Naive thymus-derived CD8-positive, alpha-beta T cell (primary cell): ENCODE results near the gene DOLK. TPM values are rescaled to one million over a fixed set of nuclear protein-coding genes. Genes with fewer than 3 reads are reported as not detected.

Source experiments
- ATAC-seq, 2 donors: fragments of 150-1000 bp; cut with Tn5 transposase in 1 of 2; sonication (Bioruptor Pico), chemical (Tn5 transposase) in 1 of 2; 1 replicate in 1 of 2; 2 replicates in 1 of 2; pipeline ENCODE4 v1.10.0; 2021; ENCODE audit warnings: mild to moderate bottlenecking in 2 of 2, moderate library complexity in 2 of 2
- POLR2A ChIA-PET: fragments of 350-600 bp; sonication (Branson Sonifier 250); formaldehyde crosslinking; loops from one replicate; lab custom pipeline; 2021; ENCODE audit warnings: antibody characterized with exemption; lab: Charles Lee
- DNase-seq, 10 donors: peaks; one replicate each; pipeline versions ENCODE4 v3.0.0 to v3.0.0-alpha.2; 2020 to 2022
- H3K27ac Mint-ChIP-seq, 10 donors: one replicate each; pipeline ENCODE4 v1.8.0; 2020 to 2022; ENCODE audit warnings: mild to moderate bottlenecking in 10 of 10, mixed read lengths in 10 of 10, moderate library complexity in 4 of 10, inconsistent platforms in 1 of 10
- H3K27me3 Mint-ChIP-seq, 5 donors: one replicate each; pipeline ENCODE4 v1.8.0; 2021 to 2022; ENCODE audit warnings: mixed read lengths in 5 of 5
- H3K36me3 Mint-ChIP-seq, 3 donors: one replicate each; pipeline ENCODE4 v1.8.0; 2020 to 2022; ENCODE audit warnings: mixed read lengths in 3 of 3, mild to moderate bottlenecking in 2 of 3, inconsistent platforms in 1 of 3
- H3K4me1 Mint-ChIP-seq, 4 donors: one replicate each; pipeline ENCODE4 v1.8.0; 2021 to 2022; ENCODE audit warnings: mixed read lengths in 4 of 4
- H3K4me3 Mint-ChIP-seq, 10 donors: one replicate each; pipeline ENCODE4 v1.8.0; 2020 to 2022; ENCODE audit warnings: mild to moderate bottlenecking in 10 of 10, mixed read lengths in 10 of 10, moderate library complexity in 6 of 10, inconsistent platforms in 1 of 10
- H3K9me3 Mint-ChIP-seq, 9 donors: one replicate each; pipeline ENCODE4 v1.8.0; 2020 to 2022; ENCODE audit warnings: mixed read lengths in 9 of 9, mild to moderate bottlenecking in 3 of 9, inconsistent platforms in 1 of 9, moderate library complexity in 1 of 9
- polyA plus RNA-seq, 3 donors: library from polyadenylated mRNA; unstranded; fragments of 300-500 nt; fragmentation: Illumina TruSeq; gene quantifications; one replicate each; pipeline ENCODE4 v1.2.3, GENCODE V29; 2021
- total RNA-seq, 8 experiments: library from RNA in 2 of 8; stranded (reverse) in 2 of 8; gene quantifications; one replicate each; pipeline ENCODE4 v1.2.3 and lab custom pipeline; 2021 to 2026

The DOLK gene
- total and polyA plus RNA-seq, 5 experiments from 2014 or later = 9.0 to 11.1 (median 9.2) TPM

DNA sequence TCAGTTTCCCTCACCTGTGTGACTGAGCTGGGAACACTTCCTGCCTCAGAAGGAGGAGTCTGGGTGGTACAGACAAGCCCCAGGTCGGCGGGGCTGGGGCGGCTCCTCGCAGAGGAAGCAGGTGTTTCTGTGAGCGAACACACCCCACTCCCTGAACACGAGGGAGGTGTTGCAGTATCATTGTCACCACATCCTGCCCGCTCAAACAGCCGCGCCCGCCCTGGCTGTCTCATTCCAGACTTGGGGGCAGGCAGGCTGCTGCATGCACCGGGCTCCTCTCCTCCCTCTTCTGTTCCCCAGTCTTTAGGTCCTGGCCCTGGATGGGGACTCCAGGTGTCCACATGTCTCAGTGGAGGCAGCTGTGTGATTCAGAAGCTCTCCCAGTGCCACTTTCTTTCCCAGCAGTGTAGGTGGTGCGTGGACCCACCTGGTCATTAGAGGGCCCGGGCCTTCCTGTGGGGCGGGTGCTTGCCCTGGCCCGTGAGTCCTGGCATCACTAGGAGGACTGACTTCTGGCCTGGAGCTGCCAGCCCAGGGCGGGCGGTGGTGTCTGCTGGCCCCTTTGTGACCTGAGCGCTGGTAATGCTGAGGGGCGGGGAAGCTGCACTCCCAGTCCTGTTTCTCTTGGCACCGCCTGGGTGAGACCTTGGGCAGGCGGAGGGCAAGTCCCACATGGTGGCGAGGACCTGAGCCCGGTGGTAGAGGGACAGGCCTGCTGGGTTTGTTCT lies 44.9 kb downstream of the DOLK start:
- peak; percentile 72 to 92 (median 84) for DNase-seq
- H3K36me3 Mint-ChIP-seq = peaks cover 0 to 11% (median 7%) of the 10 kb centered on the region in 3 donors
- no peaks in the 10 kb centered on the region for H3K27me3 Mint-ChIP-seq
- peak overlapping the region; percentile 90 to 99 (median 97) for H3K27ac Mint-ChIP-seq
- POLR2A ChIA-PET = interaction anchor here (0.5 to 7.6 kb wide), 15 partner anchors 10 to 254 kb away, joined by 3 to 87 read pairs (median 5); partner anchors contain the start of genes ENDOG, KYAT1, LRRC8A and PHYHD1
- H3K4me3 Mint-ChIP-seq = peak overlapping the region; percentile 76 to 89 (median 83)
- ATAC-seq = peak; percentile 92 to 96
- peaks cover 25 to 80% (median 65%) of the 10 kb centered on the region in 4 donors for H3K4me1 Mint-ChIP-seq
- no peaks in the 10 kb centered on the region for H3K9me3 Mint-ChIP-seq

- POLR2A ChIA-PET = interaction anchor here (0.6 to 7.6 kb wide), 8 partner anchors 10 to 46 kb away, joined by 3 to 87 read pairs (median 15); partner anchors contain the start of genes KYAT1, LRRC8A and PHYHD1
- no peak for DNase-seq
Observed at GRCh38 chr9:128901822-128902221, 45.6 kb downstream of the DOLK start.

GRCh38 chr9:128901379-128901778 lies 46.0 kb downstream of the DOLK start:
- H3K9me3 Mint-ChIP-seq = no peaks in the 10 kb centered on the region
- POLR2A ChIA-PET = interaction anchor here (0.6 to 7.6 kb wide), 9 partner anchors 9 to 47 kb away, joined by 3 to 87 read pairs (median 11); partner anchors contain the start of genes KYAT1, LRRC8A and PHYHD1
- peak overlapping the region; percentile 90 to 99 (median 96) for H3K27ac Mint-ChIP-seq
- DNase-seq = no peak
- no peaks in the 10 kb centered on the region for H3K27me3 Mint-ChIP-seq
- peaks cover 0 to 13% (median 4%) of the 10 kb centered on the region in 3 donors for H3K36me3 Mint-ChIP-seq
- no peak for ATAC-seq
- H3K4me3 Mint-ChIP-seq = peak overlapping the region in 3 of 10 donors; percentile 79 to 86 (median 84)
- H3K4me1 Mint-ChIP-seq = peaks cover 22 to 78% (median 62%) of the 10 kb centered on the region in 4 donors

More at GRCh38 chr9:128901822-128902221, 45.6 kb downstream of the DOLK start:
- Mint-ChIP-seq H3K27me3 (no peaks in the 10 kb centered on the region), H3K27ac (peak overlapping the region; percentile 90 to 99 (median 97)), H3K4me1 (peaks cover 24 to 78% (median 65%) of the 10 kb centered on the region in 4 donors), H3K9me3 (no peaks in the 10 kb centered on the region), H3K4me3 (peak overlapping the region; percentile 76 to 89 (median 83)), H3K36me3 (peaks cover 0 to 11% (median 4%) of the 10 kb centered on the region in 3 donors)
- ATAC-seq = peak; percentile 9 to 24

- Mint-ChIP-seq H3K9me3 (no peaks in the 10 kb centered on the region), H3K27ac (peak overlapping the region; percentile 90 to 97 (median 92)), H3K36me3 (peaks cover 0 to 24% (median 4%) of the 10 kb centered on the region in 3 donors), H3K27me3 (no peaks in the 10 kb centered on the region), H3K4me1 (peaks cover 25 to 86% (median 74%) of the 10 kb centered on the region in 4 donors), H3K4me3 (peak overlapping the region; percentile 34 to 80 (median 69))
- POLR2A ChIA-PET = interaction anchor here (0.6 to 7.6 kb wide), 9 partner anchors 9 to 1468 kb away, joined by 3 to 87 read pairs (median 4); partner anchors contain the start of genes KYAT1, LRRC8A and PHYHD1
- DNase-seq = peak in 2 of 10 donors; percentile 26 to 44
- peak in 1 of 2 donors; percentile 3 for ATAC-seq
Observed at GRCh38 chr9:128899566-128900322, 47.7 kb downstream of the DOLK start.

DNA sequence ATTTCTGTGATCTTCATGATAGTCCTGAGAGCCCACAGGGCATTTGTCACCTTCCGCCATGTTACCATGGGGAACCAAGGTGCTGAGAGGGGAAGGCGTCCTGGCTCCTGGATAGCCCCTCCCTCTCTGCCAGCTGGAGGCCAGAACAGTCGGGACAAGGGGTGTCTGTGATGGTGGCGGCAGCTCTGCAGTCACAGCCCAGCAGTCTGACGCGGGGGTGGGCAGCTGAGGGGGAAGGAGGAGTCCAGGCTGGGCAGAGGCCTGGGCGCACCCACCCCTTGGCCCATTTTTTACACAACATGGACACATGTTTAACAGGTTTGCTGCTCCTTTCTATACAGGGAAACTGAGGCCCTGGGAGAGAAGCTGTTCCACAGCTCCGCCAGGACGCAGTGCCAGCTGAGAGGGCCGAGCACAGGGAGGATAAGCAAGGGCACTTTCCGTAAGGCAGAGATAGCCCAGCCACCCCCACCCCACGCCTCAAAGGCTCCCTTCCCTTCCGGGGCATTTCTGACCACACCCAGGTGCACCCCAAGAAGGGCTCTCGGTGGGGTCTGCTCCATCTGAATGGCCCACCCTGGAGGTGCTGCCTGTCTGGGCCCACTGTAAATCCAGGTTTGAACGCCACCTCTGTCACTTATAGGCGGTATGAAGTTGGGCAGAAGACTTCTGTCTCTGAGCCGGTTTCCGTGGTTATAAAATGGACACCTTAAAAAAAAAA lies 48.4 kb downstream of the DOLK start:
- POLR2A ChIA-PET = interaction anchor here (0.6 to 2.1 kb wide), 4 partner anchors 13 to 705 kb away, joined by 3 to 12 read pairs (median 6); partner anchors contain the start of genes KYAT1 and LRRC8A
- peaks cover 25 to 87% (median 75%) of the 10 kb centered on the region in 4 donors for H3K4me1 Mint-ChIP-seq
- H3K27ac Mint-ChIP-seq = peak overlapping the region; percentile 90 to 97 (median 92)
- no peaks in the 10 kb centered on the region for H3K9me3 Mint-ChIP-seq
- ATAC-seq = no peak
- peaks cover 0 to 24% (median 4%) of the 10 kb centered on the region in 3 donors for H3K36me3 Mint-ChIP-seq
- H3K4me3 Mint-ChIP-seq = peak overlapping the region; percentile 34 to 81 (median 68)
- H3K27me3 Mint-ChIP-seq = no peaks in the 10 kb centered on the region
- no peak for DNase-seq

DNA sequence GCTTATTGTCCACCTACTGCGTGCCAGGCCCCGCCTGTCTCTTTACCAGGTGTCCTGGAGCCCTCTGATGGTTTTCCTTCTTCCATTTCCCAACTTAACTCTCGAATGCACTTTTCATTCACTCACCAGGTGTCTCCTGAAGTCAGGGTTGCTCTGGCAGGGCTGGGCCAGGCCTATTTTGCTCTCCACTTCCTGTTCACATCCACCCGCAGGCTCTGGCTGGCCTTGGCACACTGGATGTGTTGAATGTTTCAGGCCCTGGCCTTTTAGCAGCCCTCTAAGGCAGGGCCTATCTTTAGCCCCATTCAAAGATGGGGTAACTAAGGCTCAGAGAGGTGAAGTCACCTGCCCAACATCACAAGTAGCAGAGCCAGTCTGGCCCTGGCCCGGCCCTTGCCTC lies 49.0 kb downstream of the DOLK start:
- Mint-ChIP-seq H3K4me3 (peak overlapping the region in 9 of 10 donors; percentile 4 to 81 (median 60)), H3K27ac (peak overlapping the region; percentile 90 to 97 (median 92)), H3K4me1 (peaks cover 26 to 87% (median 76%) of the 10 kb centered on the region in 4 donors), H3K36me3 (peaks cover 0 to 26% (median 4%) of the 10 kb centered on the region in 3 donors), H3K27me3 (no peaks in the 10 kb centered on the region), H3K9me3 (no peaks in the 10 kb centered on the region)
- POLR2A ChIA-PET = interaction anchor here (0.6 to 2.1 kb wide), 7 partner anchors 10 to 712 kb away, joined by 3 to 12 read pairs (median 4); partner anchors contain the start of genes KYAT1 and LRRC8A
- no peak for DNase-seq
- ATAC-seq = no peak

GRCh38 chr9:128895556-128895955 lies 51.8 kb downstream of the DOLK start:
- no peaks in the 10 kb centered on the region for H3K27me3 Mint-ChIP-seq
- H3K4me3 Mint-ChIP-seq = peak overlapping the region in 4 of 10 donors; percentile 22 to 27 (median 26)
- H3K27ac Mint-ChIP-seq = peak overlapping the region; percentile 46 to 93 (median 84)
- ATAC-seq = no peak
- peaks cover 0 to 40% (median 4%) of the 10 kb centered on the region in 3 donors for H3K36me3 Mint-ChIP-seq
- no peak for DNase-seq
- H3K4me1 Mint-ChIP-seq = peaks cover 26 to 85% (median 75%) of the 10 kb centered on the region in 4 donors
- POLR2A ChIA-PET = interaction anchor here (0.5 to 1.5 kb wide), 4 partner anchors 8 to 26 kb away, joined by 3 to 6 read pairs (median 4); partner anchors contain the start of genes KYAT1, LRRC8A and PHYHD1
- H3K9me3 Mint-ChIP-seq = no peaks in the 10 kb centered on the region

Other genes starting within 250 kb of the DOLK start
- gene PKN3, start 245.1 kb downstream of the DOLK start, total RNA-seq = 1 to 10 TPM; 1.8 to 2.2 TPM
- 1 to 10 TPM in 2 of 3 donors, under 1 TPM in 1; 0.98 to 1.5 (median 1.0) TPM for gene PKN3, start 245.1 kb downstream of the DOLK start, polyA plus RNA-seq
- 10 to 100 TPM; 24.2 to 30.7 TPM for gene ZDHHC12, start 223.5 kb downstream of the DOLK start, total RNA-seq
- 10 to 100 TPM; 51.7 to 75.5 (median 64.3) TPM for gene ZDHHC12, start 223.5 kb downstream of the DOLK start, polyA plus RNA-seq
- 10 to 100 TPM; 49.1 to 50.3 TPM for gene ZER1, start 175.7 kb downstream of the DOLK start, total RNA-seq
- gene ZER1, start 175.7 kb downstream of the DOLK start, polyA plus RNA-seq = 10 to 100 TPM; 34.7 to 46.9 (median 45.7) TPM
- 10 to 100 TPM; 29.9 to 36.3 TPM for gene TBC1D13, start 160.3 kb downstream of the DOLK start, total RNA-seq
- 10 to 100 TPM; 20.2 to 34.8 (median 22.2) TPM for gene TBC1D13, start 160.3 kb downstream of the DOLK start, polyA plus RNA-seq
- 10 to 100 TPM; 15.0 to 15.8 TPM for gene ENDOG, start 129.1 kb downstream of the DOLK start, total RNA-seq
- 10 to 100 TPM; 16.3 to 34.0 (median 19.0) TPM for gene ENDOG, start 129.1 kb downstream of the DOLK start, polyA plus RNA-seq
- gene SPOUT1, start 117.8 kb downstream of the DOLK start, total RNA-seq = 10 to 100 TPM; 60.4 to 67.1 TPM
- gene SPOUT1, start 117.8 kb downstream of the DOLK start, polyA plus RNA-seq = 10 to 100 TPM; 46.7 to 55.6 (median 50.0) TPM
- 10 to 100 TPM; 15.1 to 15.9 TPM for gene KYAT1, start 65.7 kb downstream of the DOLK start, total RNA-seq
- gene KYAT1, start 65.7 kb downstream of the DOLK start, polyA plus RNA-seq = 10 to 100 TPM in 2 of 3 donors, 1 to 10 TPM in 1; 9.3 to 10.8 (median 10.4) TPM
- gene LRRC8A, start 65.5 kb downstream of the DOLK start, total RNA-seq = 10 to 100 TPM; 27.5 to 29.4 TPM
- 10 to 100 TPM; 17.4 to 36.7 (median 22.1) TPM for gene LRRC8A, start 65.5 kb downstream of the DOLK start, polyA plus RNA-seq
- 1 to 10 TPM; 6.9 to 8.2 TPM for gene PHYHD1, start 26.6 kb downstream of the DOLK start, total RNA-seq
- 1 to 10 TPM; 2.6 to 7.4 (median 6.2) TPM for gene PHYHD1, start 26.6 kb downstream of the DOLK start, polyA plus RNA-seq
- gene NUP188, start 96 bp upstream of the DOLK start, total RNA-seq = 10 to 100 TPM; 68.8 to 79.6 TPM
- gene NUP188, start 96 bp upstream of the DOLK start, polyA plus RNA-seq = 10 to 100 TPM; 21.9 to 36.8 (median 29.8) TPM
- 100 to 1,000 TPM; 109 to 113 TPM for gene SH3GLB2, start 80.7 kb upstream of the DOLK start, total RNA-seq
- 10 to 100 TPM; 21.7 to 40.9 (median 37.8) TPM for gene SH3GLB2, start 80.7 kb upstream of the DOLK start, polyA plus RNA-seq
- 10 to 100 TPM; 77.9 to 88.3 TPM for gene MIGA2, start 89.0 kb upstream of the DOLK start, total RNA-seq
- gene MIGA2, start 89.0 kb upstream of the DOLK start, polyA plus RNA-seq = 10 to 100 TPM in 1 of 3 donors, 1 to 10 TPM in 2; 5.9 to 11.3 (median 7.2) TPM
- 10 to 100 TPM in 1 of 2 experiments, 1 to 10 TPM in 1; 9.5 to 11.1 TPM for gene DOLPP1, start 133.5 kb upstream of the DOLK start, total RNA-seq
- 1 to 10 TPM; 5.7 to 7.9 (median 7.1) TPM for gene DOLPP1, start 133.5 kb upstream of the DOLK start, polyA plus RNA-seq
- 10 to 100 TPM; 10.9 to 11.3 TPM for gene CRAT, start 163.2 kb upstream of the DOLK start, total RNA-seq
- 10 to 100 TPM; 10.7 to 15.5 (median 11.9) TPM for gene CRAT, start 163.2 kb upstream of the DOLK start, polyA plus RNA-seq
- gene PTPA, start 163.8 kb upstream of the DOLK start, total RNA-seq = 10 to 100 TPM; 59.7 to 60.6 TPM
- 10 to 100 TPM; 13.7 to 15.5 (median 14.2) TPM for gene PTPA, start 163.8 kb upstream of the DOLK start, polyA plus RNA-seq
- gene IER5L, start 230.7 kb upstream of the DOLK start, total RNA-seq = 1 to 10 TPM; 7.5 to 8.8 TPM
- gene IER5L, start 230.7 kb upstream of the DOLK start, polyA plus RNA-seq = under 1 TPM in 2 of 3 donors, not detected in 1; 0.05 to 0.49 TPM